Fibroblast of the conjunctiva (primary cell): Measurements from ENCODE around the gene CTRL.
"Not testable (repeated sequence)": the region's sequence is repeated elsewhere in the genome, so short reads cannot be mapped to it uniquely, and the experiment has no call there.

Experiments
- DNase-seq: peaks from one replicate; pipeline ENCODE4 v3.0.0-alpha.2; 2010; ENCODE audit warnings: low read depth

CTRL gene

GRCh38 chr16:67923414-67924116, 8.1 kb downstream of the CTRL start:
- no peak for DNase-seq

DNA sequence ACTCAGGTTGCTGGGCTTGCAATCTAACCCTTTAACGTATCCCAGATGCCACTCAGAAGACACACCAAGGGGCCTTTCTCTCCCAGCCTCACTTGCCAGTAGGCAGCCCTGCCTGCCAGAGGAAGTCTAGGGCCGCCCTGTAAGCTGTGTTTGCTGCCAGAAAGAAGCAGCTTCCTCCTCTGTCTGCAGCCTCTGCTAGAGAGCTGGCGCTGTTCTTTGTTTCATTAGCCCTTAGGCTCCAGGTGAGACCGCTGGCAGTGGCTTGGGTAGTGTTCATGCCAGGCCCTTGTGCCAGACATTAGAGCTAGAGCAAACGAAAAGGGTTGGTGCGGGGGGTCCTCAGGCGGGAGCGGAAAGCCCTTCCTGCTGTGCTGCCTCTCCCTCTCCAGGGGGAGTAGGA, 8.9 kb downstream of the CTRL start:
- no peak for DNase-seq

- no peak for DNase-seq
Observed at GRCh38 chr16:67922221-67922620, 9.4 kb downstream of the CTRL start.

DNA sequence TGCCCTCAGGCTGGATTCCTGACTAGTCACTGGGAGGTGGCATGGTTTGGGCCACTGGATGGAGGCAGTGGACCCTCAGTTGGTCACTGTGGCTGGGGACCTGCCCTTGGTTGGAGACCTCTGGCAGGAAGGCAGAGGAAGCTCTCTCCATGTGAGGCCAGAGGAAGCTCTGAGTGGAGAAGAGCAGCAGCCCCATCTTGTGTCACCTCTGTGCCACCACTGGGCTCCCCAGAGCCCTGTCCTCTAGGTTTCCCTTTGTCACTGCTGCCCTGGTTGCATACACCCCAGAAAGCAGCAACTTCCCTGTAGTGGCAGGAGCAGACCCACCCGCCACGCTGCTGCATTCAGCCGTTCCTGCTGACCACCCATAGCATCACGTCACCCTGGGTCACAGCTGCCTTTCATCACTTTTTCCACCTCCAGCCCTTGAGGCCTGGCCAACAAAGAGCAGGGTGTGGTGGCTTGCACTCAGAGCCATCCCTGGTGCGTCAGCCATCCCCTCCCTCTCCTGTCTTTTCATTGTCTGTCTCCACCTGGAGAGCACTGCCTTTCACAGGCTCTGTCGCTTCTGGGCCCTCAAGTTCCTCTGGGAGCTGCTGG, 11.9 kb downstream of the CTRL start:
- no peak for DNase-seq

DNA sequence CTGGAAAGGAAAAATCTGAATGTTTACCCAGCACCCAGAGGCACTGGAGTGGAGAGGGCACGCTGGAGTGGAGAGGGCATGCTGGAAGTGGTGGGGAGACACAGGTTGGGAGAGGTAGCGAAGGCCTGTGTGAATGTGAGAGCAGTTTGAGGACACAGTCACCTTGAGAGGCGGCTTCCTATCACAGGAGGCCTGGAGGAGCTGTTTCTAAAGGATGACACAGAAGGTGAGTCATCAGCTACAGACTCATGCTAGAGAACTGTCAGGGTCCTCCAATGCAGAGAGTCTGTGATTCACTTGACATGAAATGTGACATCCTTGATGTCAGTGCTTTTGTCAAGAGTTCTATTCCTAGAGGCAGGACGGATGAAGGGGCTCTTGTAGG, 13.8 kb downstream of the CTRL start:
- DNase-seq, result no peak

DNA sequence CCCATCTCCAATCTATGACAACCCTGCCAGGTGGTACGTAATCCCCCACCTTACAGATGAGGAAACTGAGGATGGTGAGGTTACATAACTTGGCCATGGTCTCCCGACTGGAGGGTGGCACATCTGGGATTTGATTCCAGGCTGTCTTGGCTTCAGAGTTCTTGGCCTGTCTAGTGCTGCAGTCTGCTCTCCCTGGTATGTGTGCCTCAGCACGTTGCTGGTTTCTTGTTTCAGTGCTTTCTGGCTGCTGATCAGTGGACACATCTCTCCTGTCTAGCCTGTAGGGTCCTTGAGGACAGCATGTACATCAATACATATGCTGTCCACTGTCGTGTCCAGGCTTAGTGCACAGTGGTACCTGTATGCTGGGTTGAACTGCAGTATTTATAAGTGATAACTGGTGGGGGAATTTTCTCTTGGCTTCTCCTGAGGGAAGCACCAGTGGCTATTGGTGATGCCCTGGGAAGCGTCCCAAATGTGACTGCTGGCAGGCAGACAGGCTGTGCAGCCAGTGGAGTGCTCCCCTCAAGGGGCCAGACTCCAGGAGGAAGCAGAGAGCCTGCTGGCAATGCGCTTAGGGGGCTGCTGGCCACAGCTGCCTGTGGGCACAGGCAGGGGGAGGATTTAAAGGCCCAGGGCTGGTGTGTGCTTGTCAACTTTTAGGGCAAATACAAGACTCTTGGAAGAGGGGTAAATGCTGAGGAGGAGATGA, 14.4 kb downstream of the CTRL start:
- DNase-seq, result no peak

DNA sequence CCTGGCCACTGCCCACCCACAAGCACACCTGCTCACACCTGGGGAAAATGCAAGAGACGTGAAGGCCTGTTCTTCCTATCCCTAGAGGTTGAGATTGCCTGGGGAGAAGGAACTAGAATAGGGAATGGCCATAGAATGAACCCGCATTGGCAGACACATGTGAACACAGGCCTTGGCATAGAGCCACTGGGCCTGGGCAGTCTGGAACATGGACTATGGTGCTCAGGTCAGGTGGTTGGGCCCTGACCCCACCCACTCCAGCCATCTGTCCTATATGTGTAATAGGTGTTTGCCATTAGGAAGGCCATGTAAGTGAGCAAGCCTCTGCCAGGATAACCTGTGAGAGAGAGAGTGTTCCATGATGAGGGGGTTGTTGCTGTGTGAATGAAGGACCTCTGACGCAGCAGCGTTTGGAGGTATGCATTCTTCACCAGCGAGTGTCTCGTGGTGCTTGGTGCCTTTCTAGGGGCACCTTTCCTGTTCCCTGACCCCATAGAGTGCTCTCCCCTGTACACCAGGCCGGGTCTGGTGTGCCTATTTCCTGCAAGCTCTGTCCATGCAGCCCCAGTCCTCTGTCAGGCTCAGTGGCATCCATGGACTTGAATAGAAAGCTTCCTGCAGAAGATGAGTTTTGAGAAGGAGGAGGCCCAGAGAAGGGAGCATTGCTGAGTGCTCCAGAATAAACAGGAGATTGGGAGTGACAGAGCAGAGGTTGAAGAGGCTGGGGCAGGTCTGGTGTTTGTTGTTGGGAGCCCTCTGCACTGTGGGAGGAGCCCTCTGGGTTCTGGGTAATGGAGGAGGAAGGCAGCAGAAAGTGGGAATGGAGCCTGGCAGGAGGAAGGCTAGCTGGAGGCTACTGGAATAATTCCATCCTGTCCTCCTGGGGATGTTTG, 15.6 kb downstream of the CTRL start:
- no peak for DNase-seq

DNA sequence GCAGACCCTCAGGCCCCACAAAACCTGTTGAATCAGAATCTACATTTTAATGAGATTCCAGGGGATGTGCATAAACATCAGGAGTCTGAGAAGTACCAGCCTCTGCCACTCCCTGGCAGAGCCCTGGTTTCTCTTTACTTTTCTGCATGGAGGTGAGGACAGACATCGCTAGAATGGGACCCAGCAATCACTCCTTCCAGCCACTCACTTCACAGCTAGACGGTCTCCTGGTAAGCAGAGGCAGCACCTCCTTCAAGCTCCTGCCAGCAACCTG, 16.2 kb downstream of the CTRL start:
- DNase-seq, result not testable (repeated sequence)

DNA sequence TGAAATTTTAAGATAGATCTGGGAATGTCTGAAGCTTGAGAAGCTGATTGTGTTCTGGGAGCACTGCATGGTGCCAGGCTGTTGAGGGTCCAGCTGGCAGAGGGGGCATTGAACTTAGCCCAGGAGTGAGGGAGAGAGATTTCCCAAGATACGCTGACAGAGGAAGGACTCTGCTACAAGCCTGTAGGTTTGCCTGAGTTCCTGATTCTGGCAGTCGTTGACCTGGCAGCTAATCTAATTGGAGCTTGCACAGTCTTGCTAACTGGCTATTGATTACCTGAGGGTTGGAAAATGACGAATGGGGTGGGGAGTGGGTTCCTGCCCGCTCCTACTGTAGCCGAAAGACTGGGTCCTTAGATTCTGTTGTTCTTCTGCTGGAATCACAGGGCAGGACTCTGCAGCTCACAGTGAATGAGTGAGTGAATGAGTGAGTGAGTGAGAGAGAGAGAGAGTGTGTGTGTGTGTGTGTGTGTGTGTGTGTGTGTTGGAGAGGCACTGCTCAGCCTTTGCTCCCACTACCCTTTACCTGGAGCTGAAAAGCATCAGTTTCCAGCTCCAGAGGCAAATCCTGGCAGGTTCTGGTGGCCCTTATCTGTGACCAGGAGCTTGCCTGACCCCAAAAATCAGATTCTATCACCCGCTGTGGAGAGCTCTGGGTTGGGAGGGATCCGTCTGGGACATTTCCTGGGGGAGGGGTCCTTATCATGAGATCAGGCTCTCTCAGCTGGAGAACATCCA, 16.7 kb downstream of the CTRL start:
- DNase-seq, result no peak

DNA sequence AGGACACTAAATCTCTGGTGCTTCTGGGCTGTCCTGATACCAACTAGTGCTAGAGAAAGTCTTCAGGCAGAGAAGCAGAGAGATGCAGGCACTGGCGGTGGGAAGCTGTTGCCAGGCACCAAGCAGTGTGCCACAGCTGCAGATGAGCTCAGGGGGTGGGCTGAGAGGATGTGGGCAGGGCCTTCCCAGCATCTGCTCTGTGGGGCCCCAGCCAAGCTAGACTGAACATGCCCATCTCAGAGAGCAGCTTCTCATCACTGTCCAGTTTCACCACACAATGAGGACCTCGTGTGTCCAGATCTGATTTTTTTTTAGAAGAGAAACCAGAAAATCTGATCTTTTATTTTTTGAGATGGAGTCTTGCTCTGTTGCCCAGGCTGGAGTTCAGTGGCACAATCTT, 21.5 kb downstream of the CTRL start:
- DNase-seq, result peak; percentile 67

DNA sequence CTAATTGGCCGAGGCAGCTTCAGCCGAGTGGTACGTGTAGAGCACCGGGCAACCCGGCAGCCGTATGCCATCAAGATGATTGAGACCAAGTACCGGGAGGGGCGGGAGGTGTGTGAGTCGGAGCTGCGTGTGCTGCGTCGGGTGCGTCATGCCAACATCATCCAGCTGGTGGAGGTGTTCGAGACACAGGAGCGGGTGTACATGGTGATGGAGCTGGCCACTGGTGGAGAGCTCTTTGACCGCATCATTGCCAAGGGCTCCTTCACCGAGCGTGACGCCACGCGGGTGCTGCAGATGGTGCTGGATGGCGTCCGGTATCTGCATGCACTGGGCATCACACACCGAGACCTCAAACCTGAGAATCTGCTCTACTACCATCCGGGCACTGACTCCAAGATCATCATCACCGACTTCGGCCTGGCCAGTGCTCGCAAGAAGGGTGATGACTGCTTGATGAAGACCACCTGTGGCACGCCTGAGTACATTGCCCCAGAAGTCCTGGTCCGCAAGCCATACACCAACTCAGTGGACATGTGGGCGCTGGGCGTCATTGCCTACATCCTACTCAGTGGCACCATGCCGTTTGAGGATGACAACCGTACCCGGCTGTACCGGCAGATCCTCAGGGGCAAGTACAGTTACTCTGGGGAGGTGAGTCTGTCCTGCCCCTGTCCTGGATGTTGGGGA, 22.5 kb downstream of the CTRL start:
- no peak for DNase-seq

DNA sequence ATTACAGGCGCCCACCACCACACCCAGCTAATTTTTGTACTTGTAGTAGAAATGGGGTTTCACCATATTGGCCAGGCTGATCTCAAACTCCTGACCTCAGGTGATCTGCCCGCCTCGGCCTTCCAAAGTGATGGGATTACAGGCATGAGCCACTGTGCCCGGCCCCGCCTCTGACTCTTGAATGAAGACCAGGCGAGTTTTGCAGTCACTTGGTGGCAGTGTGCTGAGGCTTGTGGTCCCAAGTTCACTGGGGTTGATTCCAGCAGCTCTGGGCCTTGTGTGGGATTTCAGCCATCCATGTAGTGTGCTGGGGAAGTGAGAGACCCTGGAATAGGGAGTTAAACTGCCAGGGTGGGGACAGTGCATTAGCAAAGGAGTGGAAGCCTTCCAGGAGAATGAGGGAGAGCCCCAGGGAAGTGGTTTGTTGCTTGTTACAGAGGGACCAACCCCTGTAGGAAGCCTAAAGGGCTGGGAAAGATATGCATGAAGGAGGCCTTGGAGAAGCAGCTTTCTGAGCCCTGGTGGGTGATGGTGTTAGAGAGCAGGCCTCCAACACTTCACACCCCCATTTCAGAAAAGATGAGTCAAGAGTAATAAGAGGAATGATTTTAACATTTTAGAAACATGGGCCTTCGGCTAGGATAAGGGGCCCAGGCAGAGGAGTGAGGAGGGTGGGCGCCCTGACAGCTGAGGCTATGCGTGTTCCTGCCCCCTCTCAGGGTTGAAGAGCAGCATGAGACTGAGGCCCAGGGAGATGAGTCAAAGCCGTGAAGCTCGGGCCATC, 24.1 kb downstream of the CTRL start:
- DNase-seq, result no peak

GRCh38 chr16:67902831-67903230, 28.8 kb downstream of the CTRL start:
- DNase-seq, result no peak

DNA sequence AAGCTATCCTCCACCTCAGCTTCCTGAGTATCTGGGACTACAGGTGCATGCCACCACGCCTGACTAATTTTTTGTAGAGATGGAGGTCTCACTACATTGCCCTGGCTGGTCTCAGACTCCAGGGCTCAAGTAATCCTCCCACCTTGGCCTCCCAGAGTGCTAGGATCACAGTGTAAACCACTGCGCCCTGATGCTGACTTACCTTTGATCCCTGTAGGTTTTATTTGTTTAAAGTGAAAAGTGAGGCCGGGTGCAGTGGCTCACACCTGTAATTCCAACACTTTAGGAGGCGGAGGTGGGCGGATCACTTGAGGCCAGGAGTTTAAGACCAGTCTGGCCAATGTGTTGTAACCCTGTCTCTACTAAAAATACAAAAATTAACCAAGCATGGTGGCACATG, 29.9 kb downstream of the CTRL start:
- DNase-seq, result no peak

DNA sequence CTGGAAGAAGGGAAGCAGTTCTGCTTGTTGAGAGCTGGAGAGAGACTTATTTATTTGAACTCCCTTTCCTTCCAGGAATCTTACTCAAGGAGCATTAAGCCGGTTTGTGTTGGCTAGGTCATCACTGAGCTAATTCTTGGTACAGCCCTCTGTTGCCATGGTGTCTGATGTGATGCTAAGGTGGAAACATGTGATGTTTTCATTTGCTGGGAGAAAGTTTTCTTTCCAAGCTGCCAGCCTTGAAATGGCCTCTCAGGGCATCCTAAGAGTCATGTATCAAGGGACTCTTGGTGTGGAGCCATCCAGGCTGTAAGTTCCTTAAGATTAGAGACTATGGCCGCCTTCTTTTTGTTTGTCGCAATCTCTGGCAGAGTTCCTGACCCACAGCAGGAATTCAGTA, 34.4 kb downstream of the CTRL start:
- DNase-seq, result peak; percentile 29

DNA sequence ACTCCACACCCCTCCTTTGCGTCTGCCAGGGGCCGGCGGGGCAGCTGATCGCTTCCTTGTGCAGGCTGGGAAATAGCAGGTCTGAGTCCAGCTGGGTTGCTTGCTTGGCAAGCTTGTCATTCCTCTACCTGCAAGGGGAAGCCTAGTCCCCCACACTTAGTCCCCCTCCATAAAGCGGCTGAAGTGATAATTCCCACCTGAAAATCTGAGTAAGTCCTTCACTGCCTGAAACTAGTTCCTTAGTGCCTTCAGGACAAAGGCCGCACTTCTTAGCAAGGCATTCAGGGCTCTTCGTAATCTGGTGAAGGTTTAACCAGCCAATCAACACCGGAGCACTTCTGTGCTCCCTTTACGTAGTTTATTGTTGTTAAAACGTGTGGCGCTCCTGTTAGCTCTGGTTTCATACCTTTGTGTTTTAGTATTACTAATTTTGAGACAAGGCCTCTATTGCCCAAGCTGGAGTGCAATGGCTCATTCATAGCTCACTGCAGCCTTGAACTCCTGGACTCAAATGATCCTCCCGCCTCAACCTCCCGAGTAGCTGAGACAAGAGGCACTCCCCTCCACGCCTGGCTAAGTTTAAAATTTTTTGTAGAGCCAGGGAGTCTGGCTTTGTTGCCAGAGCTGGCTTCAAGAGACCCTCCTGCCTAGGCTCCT, 37.8 kb downstream of the CTRL start:
- DNase-seq, result no peak

DNA sequence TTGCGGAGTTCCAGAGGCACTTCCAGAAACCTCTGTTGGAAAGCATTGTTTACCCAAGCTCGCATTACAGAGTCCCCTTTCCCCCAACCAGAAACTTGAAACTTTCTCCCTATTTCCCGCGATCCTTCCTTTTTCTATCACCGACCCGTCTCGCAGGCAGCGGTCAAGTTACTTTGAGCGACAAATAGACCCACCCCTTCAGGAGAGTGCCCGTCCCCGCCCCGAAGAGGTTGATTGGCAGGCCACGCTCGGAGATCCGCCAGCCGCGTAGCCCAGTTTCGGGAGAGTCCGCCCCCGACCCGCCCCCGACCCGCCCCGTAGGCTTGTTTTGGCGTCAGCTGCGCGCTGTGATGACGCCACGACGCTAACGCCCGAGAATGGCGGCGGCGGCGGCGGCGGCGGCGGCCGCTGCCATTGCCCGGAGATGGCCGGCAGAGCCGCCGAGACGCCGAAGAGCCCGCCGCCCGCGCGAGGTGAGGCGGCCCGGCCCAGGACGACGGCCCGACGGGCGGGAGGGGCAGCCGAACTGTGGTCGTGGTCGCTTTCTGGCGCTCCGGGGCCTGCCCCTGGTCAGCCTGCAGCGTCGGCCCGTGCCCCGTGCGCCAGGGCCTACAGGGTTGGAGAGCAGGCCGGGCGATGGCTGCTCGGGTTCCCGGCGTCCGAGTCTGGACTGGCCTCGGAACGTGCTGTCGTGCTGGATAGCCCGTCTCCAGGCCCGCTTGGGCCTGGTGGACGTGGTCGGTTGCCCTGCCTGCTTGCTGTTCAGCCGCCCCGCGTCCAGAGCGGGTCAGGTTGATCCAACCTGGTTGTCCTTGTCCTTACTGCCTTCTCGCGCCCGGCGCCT, 38.5 kb downstream of the CTRL start, which contains the start of gene PSKH1:
Gene PSKH1 (plus strand): TSS at position 356 of the 844 bp plus-strand sequence. CDS start 15,496 bp downstream, outside the sequence.
- DNase-seq, result peak; percentile 92

DNA sequence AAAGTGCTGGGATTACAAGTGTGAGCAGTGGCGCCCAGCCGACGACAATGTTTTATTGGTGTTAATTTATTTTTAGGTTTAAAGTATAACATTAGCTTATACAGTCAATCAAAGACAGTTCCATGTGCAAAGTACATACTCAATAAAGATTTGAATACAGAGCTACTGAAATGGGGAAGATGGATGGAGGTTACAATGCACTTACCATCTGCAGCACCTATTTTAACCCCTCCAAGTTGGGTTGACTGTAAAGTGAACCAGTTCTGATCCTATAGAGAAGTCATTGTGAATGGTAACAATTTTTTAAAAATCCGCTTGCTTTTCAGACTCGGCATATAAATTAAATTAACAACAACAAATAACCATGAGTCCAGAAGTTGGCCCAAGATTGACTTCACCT, 39.3 kb downstream of the CTRL start:
- DNase-seq, result no peak

DNA sequence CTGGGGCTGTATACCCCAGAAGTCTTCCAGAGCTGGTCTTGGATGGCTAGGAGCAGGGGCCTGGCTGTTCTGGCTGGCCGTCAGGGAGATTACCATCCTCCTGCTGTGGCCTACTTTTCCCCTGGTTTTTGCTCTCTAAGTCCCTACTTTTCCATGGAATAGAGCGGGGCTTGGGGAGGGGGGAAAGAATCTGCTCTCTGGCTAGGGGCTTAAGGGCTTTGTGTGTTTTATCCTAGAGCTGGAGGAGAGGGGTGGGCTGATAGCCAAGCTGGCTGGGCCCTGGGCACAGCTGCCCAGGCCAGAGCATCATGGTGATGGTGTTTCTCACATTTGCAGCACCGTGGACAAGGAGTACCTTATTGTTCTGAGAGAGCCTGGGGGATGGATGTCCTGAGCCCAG, 43.3 kb downstream of the CTRL start:
- no peak for DNase-seq
